ENCODE measurements around the gene SMO. TPM values are rescaled to one million over a fixed set of nuclear protein-coding genes. Genes with fewer than 3 reads are reported as not detected.

SMO gene
- under 1 TPM; 0.07 to 0.84 TPM for total RNA-seq

DNA sequence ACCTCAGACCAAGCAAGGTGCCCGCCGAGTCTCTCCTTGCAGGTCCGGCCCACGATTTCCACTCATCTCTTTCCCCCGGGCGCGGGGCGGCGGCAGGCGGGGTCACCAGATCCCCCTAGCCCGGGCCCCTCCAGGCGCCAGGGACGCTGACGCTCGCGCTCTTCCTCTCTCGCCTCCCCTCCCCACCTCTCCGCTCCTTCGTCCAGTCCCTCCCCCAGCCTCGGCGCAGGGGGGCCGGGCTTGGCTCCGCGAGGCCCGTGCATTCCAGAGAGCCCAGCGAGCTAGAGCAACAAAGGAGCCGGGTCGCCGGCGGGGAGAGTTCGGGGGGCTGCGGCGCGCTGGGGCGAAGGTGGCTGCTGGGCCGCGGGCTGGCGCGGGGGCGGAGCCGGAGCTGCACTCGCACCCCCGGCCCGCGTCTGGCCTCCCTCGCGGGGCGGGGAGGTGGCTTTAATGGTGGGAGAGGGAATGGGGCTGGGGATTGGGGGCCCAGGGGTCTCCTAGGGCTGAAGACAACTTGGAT lies at the start of gene SMO:
SMO (plus strand) TSS at position 262 of the 520 bp plus-strand sequence. CDS start 519 bp downstream, outside the sequence.
- ATAC-seq (peak in 1 of 2 donors; percentile 56), DNase-seq (ENCODE audit: low spot score in 2 of 2) (peak in 1 of 2 donors; percentile 22)
- Mint-ChIP-seq H3K36me3 (peaks cover 5 to 11% of the 10 kb centered on the region in 2 donors), H3K9me3 (no peaks in the 10 kb centered on the region), H3K27ac (no peak within 1 kb of the TSS)

DNA sequence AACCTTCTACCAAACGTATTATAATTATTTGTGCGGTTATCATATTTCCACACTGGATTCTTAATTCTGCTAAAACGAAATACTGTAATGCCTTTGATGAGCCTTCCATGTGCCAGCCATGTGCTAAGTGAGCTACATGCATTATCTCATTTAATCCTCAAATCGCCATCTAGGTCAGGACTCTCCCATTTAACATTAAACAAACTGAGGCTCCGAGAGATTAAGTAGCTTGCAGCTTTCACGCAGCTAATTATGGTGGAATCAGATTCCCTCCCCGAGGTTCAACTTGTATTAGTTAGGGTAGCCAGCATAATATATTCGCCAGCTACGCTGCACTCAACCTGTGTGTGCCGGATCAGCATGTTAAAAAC lies 44.7 kb upstream of the SMO start:
- no peaks in the 10 kb centered on the region for H3K9me3 Mint-ChIP-seq
- DNase-seq (ENCODE audit: low spot score in 2 of 2) (no peak), ATAC-seq (no peak)
- H3K27ac Mint-ChIP-seq = peak overlapping the region in 1 of 2 donors; percentile 51
- no peaks in the 10 kb centered on the region for H3K36me3 Mint-ChIP-seq

DNA sequence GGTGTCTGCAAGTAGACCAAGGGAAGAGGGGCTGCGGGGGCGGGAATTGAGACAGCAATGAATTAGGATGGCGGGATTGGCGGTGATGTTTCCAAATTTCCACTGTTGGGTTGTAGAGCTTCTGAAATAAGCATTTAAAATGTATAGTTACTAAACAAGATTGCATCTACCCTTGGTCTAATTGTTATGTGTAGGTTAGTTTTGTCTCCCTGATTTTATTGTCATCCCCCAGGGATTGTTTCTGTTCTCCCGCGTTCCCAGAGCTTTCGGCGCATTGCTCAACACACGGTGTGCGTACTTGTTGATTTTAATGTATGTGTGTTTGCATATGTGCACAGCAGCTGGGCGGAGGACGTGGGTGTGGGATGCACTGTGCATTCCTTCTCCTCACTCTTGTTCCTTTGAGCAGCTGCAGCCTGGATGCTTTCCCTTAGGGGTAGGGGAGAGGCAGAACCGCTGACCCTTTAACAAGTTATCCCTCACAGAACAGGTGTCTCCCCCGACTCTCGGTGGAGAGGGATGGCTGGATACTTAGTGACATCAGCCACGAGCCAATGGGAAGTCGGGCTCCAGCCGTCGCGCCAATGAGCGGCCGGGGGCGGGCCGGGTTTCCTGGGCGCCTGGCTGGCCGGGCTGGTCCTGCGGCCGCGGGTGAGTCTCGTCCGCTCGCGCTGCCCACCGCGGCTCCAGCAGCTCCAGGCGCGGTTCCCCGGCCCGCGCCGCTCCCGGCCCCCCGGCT lies 44.2 kb upstream of the SMO start, which contains the start of gene TSPAN33:
TSPAN33 (plus strand) TSS at position 613 of the 739 bp plus-strand sequence. CDS start 274 bp downstream, outside the sequence.
- H3K9me3 Mint-ChIP-seq = no peaks in the 10 kb centered on the region
- DNase-seq (ENCODE audit: low spot score in 2 of 2) (peak; percentile 72 to 81), ATAC-seq (peak; percentile 98 to 99)
- H3K36me3 Mint-ChIP-seq = no peaks in the 10 kb centered on the region
- peak within 1 kb of the TSS in 1 of 2 donors; percentile 51 for H3K27ac Mint-ChIP-seq

DNA sequence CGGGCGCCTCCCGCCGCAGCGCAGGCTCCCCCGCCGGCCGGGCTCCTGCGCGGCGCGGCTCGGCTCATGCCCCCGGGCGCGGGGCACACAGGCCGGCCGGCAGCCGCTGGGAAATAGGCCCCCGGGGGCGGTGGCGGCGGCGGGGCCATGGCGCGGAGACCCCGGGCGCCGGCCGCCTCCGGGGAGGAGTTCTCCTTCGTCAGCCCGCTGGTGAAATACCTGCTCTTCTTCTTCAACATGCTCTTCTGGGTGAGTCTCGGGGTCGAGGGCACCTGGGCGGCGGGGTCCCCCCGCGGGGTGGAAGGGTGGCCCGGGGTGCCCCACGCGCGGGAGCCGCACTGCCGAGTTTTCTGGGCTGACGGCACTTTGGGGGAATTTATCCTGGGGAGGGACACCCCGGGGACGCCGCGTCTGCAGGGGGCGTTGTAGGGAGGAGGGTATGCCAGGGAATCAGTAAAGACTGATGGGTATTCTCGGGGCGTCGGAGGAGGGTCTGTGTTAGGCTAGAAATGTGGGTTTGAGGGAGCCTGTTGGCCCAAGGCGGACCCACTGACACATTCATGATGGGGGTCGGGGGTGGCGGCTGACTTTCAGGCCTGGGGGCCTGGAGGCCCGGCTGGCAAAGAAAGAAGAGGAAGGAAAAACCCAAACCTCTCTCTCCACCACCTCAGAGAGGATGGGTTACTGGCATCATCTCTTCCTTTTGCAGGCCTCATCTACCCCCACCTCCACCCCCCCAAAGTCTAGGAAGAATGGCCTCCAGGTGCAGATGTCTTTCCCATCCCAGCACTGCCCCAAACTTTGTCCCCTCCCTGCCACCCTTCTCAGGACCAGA lies 43.4 kb upstream of the SMO start:
- Mint-ChIP-seq H3K27ac (no peak overlapping the region), H3K9me3 (no peaks in the 10 kb centered on the region), H3K36me3 (no peaks in the 10 kb centered on the region)
- peak in 1 of 2 donors; percentile 13 for DNase-seq (ENCODE audit: low spot score in 2 of 2)
- ATAC-seq = peak; percentile 6 to 10

DNA sequence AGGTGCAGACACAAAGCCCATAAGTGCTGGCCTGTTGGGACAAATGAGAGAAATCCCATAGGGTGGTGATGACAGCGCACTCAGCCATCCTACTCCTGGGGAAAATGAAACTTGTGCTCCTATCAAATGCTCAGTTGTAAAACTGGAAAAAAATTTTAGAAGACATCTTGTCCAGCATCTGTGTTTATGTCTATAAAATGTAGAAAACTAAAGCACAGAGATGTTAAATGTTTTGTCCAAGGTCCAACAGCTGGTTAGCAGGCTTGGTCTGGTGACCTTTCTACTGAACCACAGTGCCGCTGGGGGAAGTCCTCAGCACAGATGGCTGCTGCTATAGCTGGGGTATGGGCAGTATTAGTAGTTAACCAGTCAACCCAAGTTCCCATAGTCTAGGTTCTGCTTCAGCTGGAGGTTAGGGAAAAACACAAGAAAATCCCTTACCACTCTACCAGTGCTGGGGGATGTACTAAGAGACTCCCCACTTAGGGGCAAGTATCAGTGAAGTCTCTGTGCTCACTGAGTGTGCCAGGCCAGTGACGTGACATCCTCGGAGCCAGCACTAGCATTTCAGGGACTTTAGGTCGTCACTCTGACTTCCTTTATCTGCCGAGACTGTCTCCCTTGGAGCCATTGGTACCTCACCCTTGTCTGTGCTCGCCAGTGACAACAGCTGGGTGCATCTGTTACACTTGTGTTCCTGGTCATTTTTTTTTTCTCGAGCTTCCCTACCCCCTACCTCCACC lies 42.0 kb upstream of the SMO start:
- Mint-ChIP-seq H3K36me3 (no peaks in the 10 kb centered on the region), H3K9me3 (no peaks in the 10 kb centered on the region), H3K27ac (no peak overlapping the region)
- DNase-seq (ENCODE audit: low spot score in 2 of 2) = no peak
- ATAC-seq = no peak

DNA sequence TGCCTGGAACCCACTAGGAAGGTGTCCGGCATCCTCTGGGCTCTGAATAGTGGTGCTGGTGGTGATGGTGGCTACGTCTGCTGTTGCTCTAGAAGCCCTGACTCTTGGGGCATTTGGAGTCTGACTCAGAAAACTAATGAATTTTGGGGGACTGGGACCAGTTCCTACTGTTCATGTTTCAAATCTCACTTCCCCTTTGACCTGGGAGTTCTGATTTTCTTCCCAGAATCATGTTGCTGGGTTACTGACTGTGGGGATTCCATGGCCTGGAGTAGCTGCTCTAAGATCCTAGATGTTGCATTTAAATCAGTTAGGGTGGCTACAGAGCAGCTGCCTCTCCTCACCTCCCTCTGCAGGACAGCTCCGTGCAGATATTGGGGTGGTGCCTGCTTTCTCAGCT lies 40.7 kb upstream of the SMO start:
- Mint-ChIP-seq H3K36me3 (no peaks in the 10 kb centered on the region), H3K9me3 (no peaks in the 10 kb centered on the region), H3K27ac (no peak overlapping the region)
- DNase-seq (ENCODE audit: low spot score in 2 of 2) (no peak), ATAC-seq (no peak)

DNA sequence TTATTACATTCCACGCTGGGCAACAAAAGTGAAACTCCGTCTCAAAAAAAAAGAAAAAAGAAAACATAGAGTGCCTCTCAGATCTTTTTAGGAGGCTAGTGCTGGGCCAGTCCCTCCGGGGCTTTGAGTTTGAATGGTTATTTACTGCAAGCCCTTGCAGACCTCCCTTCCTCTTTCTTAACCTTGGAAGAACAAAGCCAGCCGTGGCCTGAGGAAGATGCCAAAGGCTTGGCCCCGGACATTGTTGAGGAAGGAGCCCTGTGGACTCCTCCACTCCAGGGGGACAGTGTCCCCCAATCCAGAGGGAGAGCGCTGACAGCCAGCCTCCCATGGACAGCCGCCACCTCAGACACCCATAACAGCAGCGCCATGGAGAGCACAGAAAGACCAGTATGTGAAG lies 38.9 kb upstream of the SMO start:
- H3K27ac Mint-ChIP-seq = no peak overlapping the region
- H3K9me3 Mint-ChIP-seq = no peaks in the 10 kb centered on the region
- ATAC-seq (no peak), DNase-seq (ENCODE audit: low spot score in 2 of 2) (no peak)
- H3K36me3 Mint-ChIP-seq = no peaks in the 10 kb centered on the region

DNA sequence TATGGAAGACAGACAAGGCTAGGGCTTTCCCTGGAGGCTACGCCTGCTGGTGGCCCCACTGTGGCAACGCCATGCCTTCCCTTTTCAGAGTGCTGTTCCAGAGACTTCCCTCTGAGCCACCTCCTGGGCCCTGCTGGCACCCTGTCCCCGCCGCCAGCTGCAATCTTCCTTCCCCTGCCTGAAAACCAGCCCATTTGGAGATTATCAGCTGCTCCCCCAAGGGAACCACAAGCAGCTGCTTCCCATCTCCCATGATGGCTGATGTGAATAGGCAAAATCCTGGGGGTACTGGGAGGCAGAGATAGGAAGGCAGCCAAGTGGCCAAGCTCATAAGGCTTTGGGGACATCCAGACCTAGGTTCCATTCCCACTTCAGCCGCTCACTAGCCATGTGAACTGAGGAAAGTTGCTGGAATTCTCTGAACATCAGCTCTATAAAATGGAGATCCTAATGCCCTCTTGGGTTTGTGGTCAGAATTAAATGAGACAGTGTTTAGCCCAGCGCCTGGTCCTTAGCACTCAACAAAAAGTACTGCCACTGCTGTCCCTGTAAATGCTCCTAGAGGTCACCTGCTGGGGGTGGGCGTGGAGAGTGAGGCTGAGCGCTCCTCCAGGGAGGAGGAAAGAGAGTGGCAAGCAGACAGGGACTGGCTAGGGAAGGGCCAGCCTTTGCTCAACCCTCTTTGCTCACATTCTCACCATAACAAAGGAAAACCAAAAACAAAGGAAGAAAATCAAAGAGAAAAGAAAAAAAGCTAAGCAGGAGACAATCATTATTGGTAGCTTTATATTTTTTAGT lies 38.0 kb upstream of the SMO start:
- H3K27ac Mint-ChIP-seq = no peak overlapping the region
- DNase-seq (ENCODE audit: low spot score in 2 of 2) (no peak), ATAC-seq (no peak)
- no peaks in the 10 kb centered on the region for H3K36me3 Mint-ChIP-seq
- no peaks in the 10 kb centered on the region for H3K9me3 Mint-ChIP-seq

DNA sequence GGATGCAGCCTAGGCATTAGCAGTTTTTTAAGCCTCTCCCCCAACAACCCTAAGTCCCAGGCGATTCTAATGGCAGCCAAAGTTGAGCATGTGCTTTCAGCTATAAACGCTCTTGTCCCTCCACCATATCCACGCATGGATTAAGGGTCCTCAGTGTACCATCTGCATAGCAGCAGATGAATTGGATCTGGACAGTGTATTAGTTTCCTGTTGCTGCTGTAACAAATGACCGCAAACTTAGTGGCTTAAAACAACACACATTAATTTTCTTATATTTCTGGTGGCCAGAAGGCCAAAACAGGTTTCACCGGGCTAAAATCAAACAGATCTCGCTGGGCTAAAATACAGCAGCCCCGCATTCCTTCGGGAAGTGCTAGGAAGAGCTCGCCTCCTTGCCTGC lies 30.8 kb upstream of the SMO start:
- no peak for ATAC-seq
- Mint-ChIP-seq H3K9me3 (no peaks in the 10 kb centered on the region), H3K36me3 (no peaks in the 10 kb centered on the region), H3K27ac (no peak overlapping the region)
- no peak for DNase-seq (ENCODE audit: low spot score in 2 of 2)

DNA sequence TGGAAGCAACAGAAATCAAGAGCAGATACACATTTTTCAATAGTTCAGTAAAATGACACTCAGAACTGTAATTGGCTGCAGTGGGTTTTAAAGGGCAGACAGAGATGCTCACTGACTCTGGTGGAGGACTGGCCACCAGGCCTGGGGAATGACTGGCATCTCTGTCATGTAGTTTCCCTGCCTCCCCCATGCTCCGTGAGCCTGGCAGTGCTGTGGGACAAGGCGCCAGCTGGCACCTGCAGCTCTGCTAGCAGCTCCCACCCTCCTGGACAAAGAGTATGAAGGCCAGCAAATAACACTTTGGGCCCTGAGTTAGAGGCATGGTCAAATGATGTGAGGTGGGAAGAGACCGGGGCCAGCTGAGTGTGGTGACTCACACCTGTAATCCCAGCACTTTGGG lies 28.9 kb upstream of the SMO start:
- no peaks in the 10 kb centered on the region for H3K9me3 Mint-ChIP-seq
- H3K36me3 Mint-ChIP-seq = no peaks in the 10 kb centered on the region
- peak overlapping the region in 1 of 2 donors; percentile 85 for H3K27ac Mint-ChIP-seq
- DNase-seq (ENCODE audit: low spot score in 2 of 2) = no peak
- no peak for ATAC-seq

DNA sequence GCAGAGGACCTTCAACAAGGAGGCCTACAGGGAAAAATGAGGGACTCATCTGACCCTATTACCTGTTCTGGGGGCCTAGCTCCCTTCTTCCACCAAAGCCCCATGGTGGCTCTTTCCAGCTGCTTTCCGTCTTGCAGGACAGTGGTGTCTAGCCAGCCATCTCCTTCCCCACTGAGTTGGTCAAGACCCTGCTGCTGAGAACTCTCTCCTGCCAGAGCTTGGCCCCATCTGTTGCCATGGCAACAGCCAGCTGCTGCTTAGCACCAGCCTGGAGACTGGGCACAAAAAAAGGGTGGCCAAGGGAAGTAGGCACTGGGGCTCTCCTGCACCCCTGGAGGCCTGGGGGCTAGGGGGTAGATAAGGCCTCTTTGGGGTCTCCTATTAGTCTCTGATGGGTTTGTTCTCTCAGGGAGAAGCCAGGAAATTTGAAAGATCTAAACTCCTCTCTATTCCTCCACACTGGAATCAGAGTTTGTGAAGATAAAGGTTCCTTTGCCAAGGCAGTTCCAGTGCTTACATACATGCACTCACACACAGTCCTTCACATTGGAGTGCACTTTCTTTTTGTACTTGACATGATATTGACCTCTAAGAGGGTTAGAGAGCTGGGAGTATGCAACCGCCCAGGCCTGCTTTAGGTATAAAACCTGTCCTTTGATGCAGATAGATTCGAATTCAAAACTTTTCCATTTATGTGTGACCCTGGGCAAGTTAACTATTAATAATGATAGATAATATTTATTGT lies 28.1 kb upstream of the SMO start:
- ATAC-seq = no peak
- H3K36me3 Mint-ChIP-seq = no peaks in the 10 kb centered on the region
- no peak overlapping the region for H3K27ac Mint-ChIP-seq
- no peaks in the 10 kb centered on the region for H3K9me3 Mint-ChIP-seq
- DNase-seq (ENCODE audit: low spot score in 2 of 2) = no peak

DNA sequence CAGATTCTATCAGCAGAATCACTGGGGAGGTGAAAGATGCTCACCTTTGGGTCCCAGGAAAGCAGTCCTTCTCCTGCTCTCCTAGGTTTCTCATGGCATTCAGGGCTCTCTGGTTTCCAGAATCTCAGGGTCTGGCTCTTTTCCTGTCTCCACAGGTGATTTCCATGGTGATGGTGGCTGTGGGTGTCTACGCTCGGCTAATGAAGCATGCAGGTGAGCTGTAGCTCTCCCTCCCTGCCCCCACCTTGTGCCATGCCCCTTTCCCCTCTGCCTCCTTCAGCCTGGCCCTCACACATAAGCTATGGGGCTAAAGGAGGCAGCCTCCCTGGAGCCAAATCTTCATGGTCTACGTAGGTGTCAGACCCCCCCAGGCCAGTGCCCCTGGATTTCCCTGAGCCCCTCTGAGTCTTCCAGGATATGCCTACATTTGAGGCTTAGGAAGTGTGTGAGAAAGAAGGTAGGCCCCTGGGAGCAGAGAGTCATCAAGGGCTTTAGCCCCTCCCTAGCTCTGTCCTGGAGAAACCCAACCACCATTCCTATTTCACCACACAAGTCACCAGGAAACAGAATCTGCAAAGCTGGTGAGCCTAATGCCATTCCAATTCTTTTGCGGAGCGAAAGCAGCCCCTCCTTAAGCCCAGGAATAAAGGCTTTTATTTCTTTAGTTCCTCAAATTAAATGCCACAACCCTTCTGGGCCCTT lies 26.8 kb upstream of the SMO start:
- Mint-ChIP-seq H3K9me3 (no peaks in the 10 kb centered on the region), H3K27ac (no peak overlapping the region), H3K36me3 (no peaks in the 10 kb centered on the region)
- DNase-seq (ENCODE audit: low spot score in 2 of 2) = no peak
- no peak for ATAC-seq

DNA sequence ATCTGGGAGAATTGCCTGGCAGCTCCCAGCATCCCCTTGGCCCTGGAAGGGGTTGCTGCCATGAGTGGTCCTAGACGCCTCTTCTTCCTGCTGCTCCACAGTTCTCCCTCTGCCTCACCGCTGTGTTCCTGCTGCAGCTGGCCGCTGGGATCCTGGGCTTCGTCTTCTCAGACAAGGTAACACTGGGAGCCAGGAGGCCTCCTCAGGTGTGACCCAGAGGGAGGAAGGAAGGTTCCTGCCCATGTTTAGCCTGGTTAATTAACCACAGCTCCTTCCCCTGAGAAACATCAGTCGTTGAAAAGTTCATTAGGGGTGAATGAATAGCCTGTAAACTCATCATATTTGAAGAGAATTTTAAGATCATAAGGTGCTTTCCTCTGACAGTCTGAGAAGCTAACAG lies 25.7 kb upstream of the SMO start:
- DNase-seq (ENCODE audit: low spot score in 2 of 2) (no peak), ATAC-seq (no peak)
- H3K36me3 Mint-ChIP-seq = no peaks in the 10 kb centered on the region

DNA sequence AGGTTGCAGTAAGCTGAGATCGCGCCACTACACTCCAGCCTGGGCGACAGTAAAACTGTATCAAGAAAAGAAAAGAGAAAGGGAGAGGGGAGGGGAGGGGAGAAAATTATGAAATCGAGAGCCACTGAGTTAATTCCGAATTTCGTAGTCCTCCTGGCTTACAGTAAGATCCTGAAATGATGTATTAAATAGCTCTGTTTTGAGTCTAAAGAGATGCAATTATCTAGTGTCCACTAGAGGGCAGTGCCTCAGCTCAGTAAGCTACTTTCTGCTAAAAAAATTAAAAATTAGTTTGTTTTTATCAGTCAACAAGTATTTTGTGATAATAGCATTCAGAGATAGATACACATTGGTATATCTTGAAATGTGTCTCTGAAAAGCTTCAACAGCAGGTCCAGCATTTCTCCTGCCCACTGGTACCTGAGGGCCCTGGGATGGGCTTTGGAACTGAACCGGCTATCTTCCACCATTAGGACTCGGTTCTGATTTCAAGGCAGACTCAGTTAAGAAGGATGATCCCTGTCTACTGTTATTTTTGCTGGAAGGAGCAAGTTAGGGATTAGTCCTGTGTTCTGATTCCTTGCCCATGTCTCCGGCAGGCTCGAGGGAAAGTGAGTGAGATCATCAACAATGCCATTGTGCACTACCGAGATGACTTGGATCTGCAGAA lies 24.4 kb upstream of the SMO start:
- no peak for DNase-seq (ENCODE audit: low spot score in 2 of 2)
- Mint-ChIP-seq H3K36me3 (no peaks in the 10 kb centered on the region), H3K9me3 (no peaks in the 10 kb centered on the region), H3K27ac (no peak overlapping the region)
- peak in 1 of 2 donors; percentile 56 for ATAC-seq

More for the DNA sequence above, 25.7 kb upstream of the SMO start:
- Mint-ChIP-seq H3K27ac (no peak overlapping the region), H3K9me3 (no peaks in the 10 kb centered on the region)
